Uterus (tissue), 4 donors: Measurements from ENCODE around the gene DUSP10. TPM values are rescaled to one million over a fixed set of nuclear protein-coding genes. Genes with fewer than 3 reads are reported as not detected.

Source experiments
- DNase-seq, 2 donors: peaks; one replicate each; pipeline ENCODE4 v3.0.0-alpha.2; 2019 to 2020
- H3K27ac ChIP-seq, 2 donors: fragments of 200-600 bp; sonication (generic); 1 replicate in 1 of 2; 2 replicates in 1 of 2; pipeline ENCODE4 v1.5.1; 2016 to 2018
- H3K27me3 ChIP-seq, 2 donors: fragments of 200-600 bp; sonication (generic); one replicate each; pipeline ENCODE4 v1.5.1; 2018 to 2019; ENCODE audit warnings: control low read depth in 1 of 2
- H3K36me3 ChIP-seq, 2 donors: fragments of 200-600 bp; sonication (generic); one replicate each; pipeline ENCODE4 v1.5.1; 2019; ENCODE audit warnings: control low read depth in 1 of 2
- H3K4me1 ChIP-seq, 2 donors: fragments of 200-600 bp; sonication (generic); one replicate each; pipeline ENCODE4 v1.5.1; 2018 to 2019; ENCODE audit warnings: control low read depth in 1 of 2
- H3K4me3 ChIP-seq, 2 donors: fragments of 200-600 bp; sonication (generic); 1 replicate in 1 of 2; 2 replicates in 1 of 2; pipeline ENCODE4 v1.5.1; 2018 to 2019; ENCODE audit warnings: mild to moderate bottlenecking in 1 of 2
- H3K9me3 ChIP-seq, 2 donors: fragments of 200-600 bp; sonication (generic); one replicate each; pipeline ENCODE4 v1.5.1; 2019; ENCODE audit warnings: control low read depth in 1 of 2
- CTCF ChIP-seq, 4 experiments: fragments of 200-600 bp in 2 of 4; fragments of 450-650 bp in 2 of 4; sonication (generic) in 2 of 4; IDR thresholded peaks; one replicate each; pipeline ENCODE4 v1.5.1; 2016 to 2019; ENCODE audit warnings: antibody characterized with exemption in 4 of 4, mild to moderate bottlenecking in 2 of 4, moderate library complexity in 1 of 4
- POLR2A ChIP-seq, 2 donors: fragments of 450-650 bp; IDR thresholded peaks; one replicate each; pipeline ENCODE4 v1.6.1; 2016; ENCODE audit warnings: antibody characterized with exemption in 2 of 2, mild to moderate bottlenecking in 1 of 2, moderate library complexity in 1 of 2
- intact Hi-C: fragments of 100-400 bp; cut with DNase I; formaldehyde crosslinking; loops from one replicate; pipeline ENCODE4 v1.15.1; 2023; ENCODE audit warnings: low total_unique reads
- total RNA-seq, 4 donors: library from RNA; depleted of rRNA in 3 of 4; stranded (reverse); fragments of >200 nt in 3 of 4; gene quantifications; one replicate each; pipeline versions ENCODE4 v1.1.0 to v1.2.4, GENCODE V29; 2014 to 2023
- donor health status: DM: yes; HTN: yes; CAD: no.

DUSP10 gene
- total RNA-seq, 4 donors from 2014 or later = 0.26 to 10.9 (median 5.5) TPM

GRCh38 chr1:221701570-221702186 lies 40.2 kb downstream of the DUSP10 start:
- Histone ChIP-seq H3K27me3 (no peaks in the 10 kb centered on the region), H3K27ac (no peak overlapping the region), H3K9me3 (no peaks in the 10 kb centered on the region), H3K4me3 (no peak overlapping the region), H3K36me3 (no peaks in the 10 kb centered on the region), H3K4me1 (no peaks in the 10 kb centered on the region)
- TF ChIP-seq POLR2A (IDR thresholded peaks at IDR 0.05) (no peak), CTCF (IDR thresholded peaks at IDR 0.05) (no peak)
- no peak for DNase-seq
- intact Hi-C loops = no loop called here

- Histone ChIP-seq H3K4me3 (no peak overlapping the region), H3K27ac (no peak overlapping the region), H3K9me3 (no peaks in the 10 kb centered on the region), H3K4me1 (no peaks in the 10 kb centered on the region), H3K27me3 (no peaks in the 10 kb centered on the region), H3K36me3 (no peaks in the 10 kb centered on the region)
- no peak for DNase-seq
- intact Hi-C loops = no loop called here
- no peak for TF ChIP-seq POLR2A (IDR thresholded peaks at IDR 0.05)
Measured at GRCh38 chr1:221700948-221701347, 40.9 kb downstream of the DUSP10 start.

- Histone ChIP-seq H3K4me1 (no peaks in the 10 kb centered on the region), H3K4me3 (no peak overlapping the region), H3K9me3 (no peaks in the 10 kb centered on the region), H3K27me3 (no peaks in the 10 kb centered on the region), H3K36me3 (no peaks in the 10 kb centered on the region), H3K27ac (no peak overlapping the region)
- no peak for DNase-seq
- TF ChIP-seq POLR2A (IDR thresholded peaks at IDR 0.05) (no peak), CTCF (IDR thresholded peaks at IDR 0.05) (no peak)
- intact Hi-C loops = no loop called here
Measured at GRCh38 chr1:221700536-221700935, 41.4 kb downstream of the DUSP10 start.

GRCh38 chr1:221699978-221700519 lies 41.8 kb downstream of the DUSP10 start:
- Histone ChIP-seq H3K9me3 (no peaks in the 10 kb centered on the region), H3K27ac (no peak overlapping the region), H3K36me3 (no peaks in the 10 kb centered on the region), H3K4me1 (no peaks in the 10 kb centered on the region), H3K27me3 (no peaks in the 10 kb centered on the region), H3K4me3 (no peak overlapping the region)
- intact Hi-C loops = no loop called here
- TF ChIP-seq POLR2A (IDR thresholded peaks at IDR 0.05) (no peak), CTCF (IDR thresholded peaks at IDR 0.05) (no peak)
- DNase-seq = no peak

GRCh38 chr1:221699577-221699976 lies 42.3 kb downstream of the DUSP10 start:
- Histone ChIP-seq H3K4me1 (no peaks in the 10 kb centered on the region), H3K4me3 (no peak overlapping the region), H3K9me3 (no peaks in the 10 kb centered on the region), H3K36me3 (no peaks in the 10 kb centered on the region), H3K27ac (no peak overlapping the region), H3K27me3 (no peaks in the 10 kb centered on the region)
- DNase-seq = no peak
- intact Hi-C loops = no loop called here
- TF ChIP-seq CTCF (IDR thresholded peaks at IDR 0.05) = no peak
- TF ChIP-seq POLR2A (IDR thresholded peaks at IDR 0.05) = no peak
